NAMALWA (cell line): ENCODE measurements around the gene KNTC1.
"Not testable (repeated sequence)": the region's sequence is repeated elsewhere in the genome, so short reads cannot be mapped to it uniquely, and the experiment has no call there.

ENCODE experiments used
- DNase-seq: peaks from one replicate; pipeline ENCODE4 v3.0.0-alpha.2; 2015; ENCODE audit warnings: low spot score

KNTC1 gene

GRCh38 chr12:122653291-122653690 is 126.2 kb downstream of the KNTC1 start:
- not testable (repeated sequence) for DNase-seq

- no peak for DNase-seq
Observed at GRCh38 chr12:122656298-122656697, 129.2 kb downstream of the KNTC1 start.

GRCh38 chr12:122659579-122659978 is 132.5 kb downstream of the KNTC1 start:
- no peak for DNase-seq

GRCh38 chr12:122661246-122661645 is 134.2 kb downstream of the KNTC1 start:
- DNase-seq = no peak

- no peak for DNase-seq
Observed at GRCh38 chr12:122661938-122662337, 134.9 kb downstream of the KNTC1 start.

- DNase-seq = no peak
Observed at GRCh38 chr12:122665349-122665748, 138.3 kb downstream of the KNTC1 start.

GRCh38 chr12:122665759-122666158 is 138.7 kb downstream of the KNTC1 start:
- DNase-seq = no peak

GRCh38 chr12:122668268-122668667 is 141.2 kb downstream of the KNTC1 start:
- DNase-seq = peak; percentile 14

- no peak for DNase-seq
Observed at GRCh38 chr12:122669397-122670070, 142.5 kb downstream of the KNTC1 start.

GRCh38 chr12:122672515-122672914 is 145.5 kb downstream of the KNTC1 start:
- no peak for DNase-seq
